Astrocyte of the spinal cord (primary cell): Measurements from ENCODE around the gene CTF1.

Experiments used
- DNase-seq: peaks from one replicate; pipeline ENCODE4 v3.0.0; 2011; ENCODE audit warnings: low read depth, low spot score
- H3K4me3 ChIP-seq: 2 replicates; pipeline ENCODE4 v1.5.1; 2011; ENCODE audit warnings: low read depth, mild to moderate bottlenecking, low read length, moderate library complexity
- CTCF ChIP-seq: IDR thresholded peaks from 2 replicates; pipeline ENCODE4 v1.5.1; 2012; ENCODE audit warnings: low read depth, mild to moderate bottlenecking, low read length, inconsistent platforms
- in situ Hi-C: cut with HindIII; loops from 2 replicates; pipeline ENCODE4 v1.10.0; 2017; ENCODE audit warnings: low sequenced_read_pairs

The CTF1 gene

GRCh38 chr16:30876867-30877266, 19.5 kb upstream of the CTF1 start:
- no peak for TF ChIP-seq CTCF
- H3K4me3 ChIP-seq = no peak overlapping the region
- no peak for DNase-seq

GRCh38 chr16:30882429-30883310, 13.7 kb upstream of the CTF1 start:
- no peak for TF ChIP-seq CTCF
- in situ Hi-C loops = loop anchor here (25.0 kb wide), 1 partner anchor 95 kb away; the partner anchor contains the start of gene ZNF629
- DNase-seq = no peak
- no peak overlapping the region for H3K4me3 ChIP-seq

More at GRCh38 chr16:30876867-30877266, 19.5 kb upstream of the CTF1 start:
- in situ Hi-C loops = loop anchor here (25.0 kb wide), 1 partner anchor 90 kb away; the partner anchor contains the start of gene ZNF629

- no peak for TF ChIP-seq CTCF
- in situ Hi-C loops = loop anchor here (25.0 kb wide), 1 partner anchor 97 kb away; the partner anchor contains the start of gene ZNF629
- DNase-seq = no peak
- H3K4me3 ChIP-seq = no peak overlapping the region
Measured at GRCh38 chr16:30884760-30885159, 11.7 kb upstream of the CTF1 start.

GRCh38 chr16:30885196-30885595, 11.2 kb upstream of the CTF1 start:
- no peak for DNase-seq
- in situ Hi-C loops = loop anchor here (25.0 kb wide), 1 partner anchor 98 kb away; the partner anchor contains the start of gene ZNF629
- H3K4me3 ChIP-seq = no peak overlapping the region
- no peak for TF ChIP-seq CTCF

- H3K4me3 ChIP-seq = no peak overlapping the region
- no peak for DNase-seq
- in situ Hi-C loops = loop anchor here (25.0 kb wide), 1 partner anchor 99 kb away; the partner anchor contains the start of gene ZNF629
- no peak for TF ChIP-seq CTCF
Measured at GRCh38 chr16:30886145-30886544, 10.3 kb upstream of the CTF1 start.

GRCh38 chr16:30887927-30888326, 8.5 kb upstream of the CTF1 start:
- DNase-seq = no peak
- H3K4me3 ChIP-seq = no peak overlapping the region
- no peak for TF ChIP-seq CTCF
- in situ Hi-C loops = loop anchor here (25.0 kb wide), 1 partner anchor 101 kb away; the partner anchor contains the start of gene ZNF629
